H9 (cell line): ENCODE results near the gene ACSF3. TPM values are rescaled to one million over a fixed set of nuclear protein-coding genes. Genes with fewer than 3 reads are reported as not detected.
"Not testable (repeated sequence)": the region's sequence is repeated elsewhere in the genome, so short reads cannot be mapped to it uniquely, and the experiment has no call there.

ENCODE experiments used
- DNase-seq: peaks from one replicate; pipeline ENCODE4 v3.0.0-alpha.2; 2017
- H2AFZ ChIP-seq: one replicate; pipeline ENCODE4 v1.6.1; 2013; ENCODE audit warnings: mild to moderate bottlenecking, low read length, control low read depth, moderate library complexity
- H2AK5ac ChIP-seq: 2 replicates; pipeline ENCODE4 v1.6.1; 2013; ENCODE audit warnings: low read length, control low read depth, mixed read lengths; ENCODE audit not compliant: insufficient read length
- H2BK120ac ChIP-seq: one replicate; pipeline ENCODE4 v1.6.1; 2013; ENCODE audit warnings: low read depth, mild to moderate bottlenecking, low read length, control low read depth, inconsistent platforms; ENCODE audit not compliant: poor library complexity, severe bottlenecking
- H2BK12ac ChIP-seq: 2 replicates; pipeline ENCODE4 v1.6.1; 2013; ENCODE audit warnings: low read length, control low read depth, mixed read lengths, low read depth; ENCODE audit not compliant: insufficient read length
- H2BK15ac ChIP-seq: 2 replicates; pipeline ENCODE4 v1.6.1; 2013; ENCODE audit warnings: low read depth, low read length, control low read depth
- H2BK20ac ChIP-seq: one replicate; pipeline ENCODE4 v1.6.1; 2013; ENCODE audit warnings: low read depth, mild to moderate bottlenecking, low read length, control low read depth, inconsistent platforms; ENCODE audit not compliant: poor library complexity, severe bottlenecking
- H2BK5ac ChIP-seq: 2 replicates; pipeline ENCODE4 v1.6.1; 2013; ENCODE audit warnings: low read length, control low read depth, mixed read lengths; ENCODE audit not compliant: insufficient read length
- H3K14ac ChIP-seq: 2 replicates; pipeline ENCODE4 v1.6.1; 2013; ENCODE audit warnings: low read length, control low read depth; ENCODE audit not compliant: insufficient read depth
- H3K18ac ChIP-seq: 2 replicates; pipeline ENCODE4 v1.6.1; 2013; ENCODE audit warnings: low read depth, mild to moderate bottlenecking, mixed read lengths, low read length, control low read depth; ENCODE audit not compliant: insufficient read length
- H3K23ac ChIP-seq: 2 replicates; pipeline ENCODE4 v1.6.1; 2013; ENCODE audit warnings: low read length, control low read depth, mixed read lengths, low read depth; ENCODE audit not compliant: insufficient read length
- H3K23me2 ChIP-seq: 2 replicates; pipeline ENCODE4 v1.6.1; 2013; ENCODE audit warnings: low read depth, mild to moderate bottlenecking, mixed read lengths, low read length, control low read depth; ENCODE audit not compliant: insufficient read length, poor library complexity, severe bottlenecking
- H3K27ac ChIP-seq: 2 replicates; pipeline ENCODE4 v1.5.1; 2013; ENCODE audit warnings: low read length, control low read depth, mixed read lengths, low read depth; ENCODE audit not compliant: insufficient read length
- H3K27me3 ChIP-seq: 2 replicates; pipeline ENCODE4 v1.6.1; 2013; ENCODE audit warnings: low read length, control low read depth, inconsistent platforms; ENCODE audit not compliant: insufficient read depth
- H3K4ac ChIP-seq: 2 replicates; pipeline ENCODE4 v1.6.1; 2013; ENCODE audit warnings: low read depth, mild to moderate bottlenecking, control low read depth, inconsistent platforms, low read length, moderate library complexity
- H3K4me1 ChIP-seq: 2 replicates; pipeline ENCODE4 v1.6.1; 2013; ENCODE audit warnings: low read length, control low read depth, inconsistent platforms; ENCODE audit not compliant: insufficient read depth
- H3K4me2 ChIP-seq: 2 replicates; pipeline ENCODE4 v1.6.1; 2013; ENCODE audit warnings: low read length, control low read depth, mixed read lengths; ENCODE audit not compliant: insufficient read length, insufficient read depth
- H3K56ac ChIP-seq: 2 replicates; pipeline ENCODE4 v1.6.1; 2013; ENCODE audit warnings: low read depth, mild to moderate bottlenecking, mixed read lengths, low read length, control low read depth; ENCODE audit not compliant: insufficient read length
- H3K79me1 ChIP-seq: 2 replicates; pipeline ENCODE4 v1.6.1; 2013; ENCODE audit warnings: low read depth, mild to moderate bottlenecking, moderate library complexity, low read length, control low read depth, inconsistent platforms; ENCODE audit not compliant: insufficient read depth, poor library complexity, severe bottlenecking
- H3K79me2 ChIP-seq: 2 replicates; pipeline ENCODE4 v1.6.1; 2013; ENCODE audit warnings: low read length, control low read depth, inconsistent platforms; ENCODE audit not compliant: insufficient read depth
- H3K9ac ChIP-seq: 2 replicates; pipeline ENCODE4 v1.6.1; 2013; ENCODE audit warnings: low read length, control low read depth, mixed read lengths; ENCODE audit not compliant: insufficient read length; ENCODE audit errors: extremely low read depth
- H3K9me3 ChIP-seq: one replicate; pipeline ENCODE4 v1.6.1; 2013; ENCODE audit warnings: low read depth, low read length, inconsistent platforms; ENCODE audit not compliant: control insufficient read depth
- H3T11ph ChIP-seq: one replicate; pipeline ENCODE4 v1.6.1; 2013; ENCODE audit warnings: mild to moderate bottlenecking, low read length, control low read depth, inconsistent platforms
- H4K20me1 ChIP-seq: one replicate; pipeline ENCODE4 v1.6.1; 2013; ENCODE audit not compliant: control insufficient read depth, insufficient read length, insufficient read depth
- H4K5ac ChIP-seq: 2 replicates; pipeline ENCODE4 v1.6.1; 2013; ENCODE audit warnings: low read depth, mild to moderate bottlenecking, mixed read lengths, low read length, control low read depth; ENCODE audit not compliant: insufficient read length
- H4K8ac ChIP-seq: replicated peaks from 2 replicates; pipeline ENCODE4 v1.6.1; 2013; ENCODE audit warnings: low read length, control low read depth, mixed read lengths, low read depth; ENCODE audit not compliant: insufficient read length
- H4K91ac ChIP-seq: 2 replicates; pipeline ENCODE4 v1.6.1; 2013; ENCODE audit warnings: low read depth, mild to moderate bottlenecking, moderate library complexity, mixed read lengths, low read length, control low read depth; ENCODE audit not compliant: insufficient read length
- H3K27ac Mint-ChIP-seq, 3 experiments: 2 replicates in 2 of 3; 3 replicates in 1 of 3; pipeline ENCODE4 v1.8.0; 2020 to 2021; ENCODE audit warnings: mixed read lengths in 3 of 3, mild to moderate bottlenecking in 1 of 3, moderate library complexity in 1 of 3
- H3K27me3 Mint-ChIP-seq: 2 replicates; pipeline ENCODE4 v1.8.0; 2021; ENCODE audit warnings: low read depth, mild to moderate bottlenecking, moderate library complexity, mixed read lengths
- H3K36me3 Mint-ChIP-seq, 3 experiments: 2 replicates in 2 of 3; 3 replicates in 1 of 3; pipeline ENCODE4 v1.8.0; 2020 to 2021; ENCODE audit warnings: low read depth in 3 of 3, mixed read lengths in 3 of 3; ENCODE audit not compliant: insufficient read depth in 1 of 3
- H3K4me1 Mint-ChIP-seq, 2 experiments: 2 replicates each; pipeline ENCODE4 v1.8.0; 2020; ENCODE audit warnings: mixed read lengths in 2 of 2
- H3K4me3 Mint-ChIP-seq, 2 experiments: 2 replicates in 1 of 2; 3 replicates in 1 of 2; pipeline ENCODE4 v1.8.0; 2020 to 2021; ENCODE audit warnings: mild to moderate bottlenecking in 2 of 2, mixed read lengths in 2 of 2, moderate library complexity in 1 of 2
- H3K9me3 Mint-ChIP-seq, 2 experiments: 2 replicates in 1 of 2; 3 replicates in 1 of 2; pipeline ENCODE4 v1.8.0; 2020; ENCODE audit warnings: mild to moderate bottlenecking in 2 of 2, mixed read lengths in 2 of 2, moderate library complexity in 1 of 2
- CTCF ChIP-seq: fragments of 200-600 bp; sonication (generic); conservative IDR thresholded peaks from 3 replicates; pipeline ENCODE4 v1.8.0; 2021; ENCODE audit warnings: antibody characterized with exemption, mild to moderate bottlenecking
- WGBS: extraction: QIAGEN DNeasy Blood & Tissue Kit; methylation state at CpG from one replicate; pipeline ENCODE4 v1.1.7; 2013; ENCODE audit warnings: missing lambda C conversion rate, low lambda C conversion rate, mixed read lengths; ENCODE audit not compliant: insufficient read length; ENCODE audit errors: extremely low coverage; 5-methylcytosine and 5-hydroxymethylcytosine counted together
- total RNA-seq: library from RNA; stranded (reverse); gene quantifications from 2 replicates; pipeline ENCODE4 v1.2.1, GENCODE V29; 2021

Gene ACSF3
- total RNA-seq, 1 experiment from 2014 or later, result 31.3 TPM

DNA sequence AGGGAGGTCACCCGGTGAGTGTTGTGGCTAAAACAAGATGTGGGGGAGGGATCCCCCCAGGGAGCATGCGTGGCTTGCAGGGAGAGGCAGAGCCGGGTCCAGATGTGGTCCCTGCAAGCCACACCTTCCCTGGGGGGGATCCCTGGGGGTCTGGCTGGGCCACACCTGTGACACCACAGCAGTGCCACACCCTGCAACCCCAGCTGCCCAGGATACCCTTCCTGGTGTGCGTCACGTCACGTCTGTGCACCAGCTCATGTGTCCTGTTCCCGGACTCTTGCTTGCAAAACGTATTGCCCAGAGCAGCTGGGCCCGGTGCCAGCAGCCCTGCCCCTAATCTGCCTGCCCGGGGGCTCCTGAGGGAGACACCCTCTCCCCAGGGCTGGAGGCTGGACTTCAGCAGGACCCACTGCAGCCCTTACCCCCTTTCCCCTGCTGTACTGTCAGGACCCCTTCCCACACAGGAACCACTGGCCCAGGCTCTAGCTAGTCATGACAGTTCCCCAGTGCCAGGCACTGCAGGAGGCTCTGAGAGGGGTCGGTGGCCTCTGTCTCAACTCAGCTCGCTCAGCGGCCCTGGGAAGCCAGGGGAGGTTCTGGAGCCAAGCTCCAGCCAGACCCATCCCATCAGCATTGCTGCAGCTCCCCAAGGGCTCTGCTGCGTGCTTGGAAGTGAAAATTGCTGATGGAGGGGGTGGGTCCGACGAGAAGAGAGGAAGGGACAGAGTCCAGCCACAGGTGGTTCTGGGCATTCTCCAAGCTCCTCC, 25.8 kb upstream of the ACSF3 start:
- Mint-ChIP-seq H3K9me3 (no peaks in the 10 kb centered on the region), H3K27me3 (peaks cover 2% of the 10 kb centered on the region), H3K36me3 (no peaks in the 10 kb centered on the region), H3K4me1 (peaks cover 0 to 3% of the 10 kb centered on the region in 2 experiments; a peak in 1 of 4 replicates), H3K27ac (no peak overlapping the region), H3K4me3 (no peak overlapping the region)
- no CpG with 5 or more reads among the region's 16 CpGs for WGBS
- no peak for TF ChIP-seq CTCF
- Histone ChIP-seq H3K14ac (no peak overlapping the region), H2AFZ (no peak overlapping the region), H3K56ac (no peak overlapping the region), H4K5ac (no peak overlapping the region), H3K9me3 (no peaks in the 10 kb centered on the region), H3K4me2 (no peak overlapping the region), H2BK12ac (no peak overlapping the region), H3K4me1 (no peaks in the 10 kb centered on the region), H3K79me1 (no peaks in the 10 kb centered on the region), H3K4ac (no peak overlapping the region), H2BK20ac (no peak overlapping the region), H3K79me2 (no peaks in the 10 kb centered on the region), H3K27ac (no peak overlapping the region), H2BK15ac (no peak overlapping the region), H3K27me3 (no peaks in the 10 kb centered on the region), H3K18ac (no peak overlapping the region), H3K23ac (no peak overlapping the region), H4K8ac (no peak overlapping the region), H2AK5ac (no peak overlapping the region), H3T11ph (no peak overlapping the region), H3K23me2 (no peaks in the 10 kb centered on the region), H4K91ac (no peak overlapping the region), H3K9ac (no peak overlapping the region), H4K20me1 (no peaks in the 10 kb centered on the region), H2BK5ac (no peak overlapping the region), H2BK120ac (no peak overlapping the region)
- DNase-seq, result no peak

DNA sequence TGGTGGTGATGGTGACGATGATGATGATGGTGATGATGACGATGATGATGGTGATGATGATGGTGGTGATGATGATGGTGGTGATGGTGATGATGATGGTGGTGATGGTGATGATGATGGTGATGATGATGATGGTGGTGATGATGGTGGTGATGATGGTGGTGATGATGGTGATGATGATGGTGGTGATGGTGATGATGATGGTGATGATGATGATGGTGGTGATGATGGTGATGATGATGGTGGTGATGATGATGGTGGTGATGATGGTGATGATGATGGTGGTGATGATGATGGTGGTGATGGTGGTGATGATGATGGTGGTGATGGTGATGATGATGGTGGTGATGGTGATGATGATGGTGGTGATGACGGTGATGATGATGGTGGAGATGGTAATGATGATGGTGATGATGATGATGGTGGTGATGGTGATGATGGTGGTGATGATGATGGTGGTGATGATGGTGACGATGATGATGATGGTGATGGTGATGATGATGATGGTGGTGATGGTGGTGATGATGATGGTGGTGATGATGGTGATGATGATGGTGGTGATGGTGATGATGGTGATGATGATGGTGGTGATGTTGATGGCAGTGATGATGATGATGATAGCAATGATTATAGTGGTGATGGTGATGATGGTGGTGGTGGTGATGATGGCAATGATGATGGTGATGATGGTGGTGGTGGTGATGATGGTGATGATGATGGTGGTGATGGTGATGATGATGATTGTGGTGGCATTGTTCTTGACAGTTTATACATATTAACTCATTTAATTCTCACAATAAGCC, 24.6 kb upstream of the ACSF3 start:
- H3K23ac ChIP-seq, H4K91ac ChIP-seq, H3T11ph ChIP-seq, H3K9ac ChIP-seq, H2BK120ac ChIP-seq, H3K18ac ChIP-seq, DNase-seq, H3K14ac ChIP-seq, H3K79me2 ChIP-seq, H2AFZ ChIP-seq, H2BK12ac ChIP-seq, H3K4ac ChIP-seq, H3K4me2 ChIP-seq, H3K4me1 Mint-ChIP-seq, H3K9me3 ChIP-seq, H3K27me3 Mint-ChIP-seq, H3K56ac ChIP-seq, H3K27ac Mint-ChIP-seq, H3K4me3 Mint-ChIP-seq, H4K20me1 ChIP-seq, H3K23me2 ChIP-seq, H4K5ac ChIP-seq, H2BK15ac ChIP-seq, H3K36me3 Mint-ChIP-seq, H3K4me1 ChIP-seq, H2BK20ac ChIP-seq, H3K27me3 ChIP-seq, H2AK5ac ChIP-seq, H3K27ac ChIP-seq, H3K79me1 ChIP-seq, H2BK5ac ChIP-seq, H3K9me3 Mint-ChIP-seq: not testable (repeated sequence)
- peak overlapping the region; percentile 39 for H4K8ac ChIP-seq
- WGBS, result no CpG with 5 or more reads among the region's 4 CpGs
